BJ (cell line): ENCODE results near the gene RGS3. TPM values are rescaled to one million over a fixed set of nuclear protein-coding genes. Genes with fewer than 3 reads are reported as not detected.

Experiments
- CTCF ChIA-PET: fragments of 350-600 bp; formaldehyde crosslinking; extraction: SDS; loops from one replicate; lab custom pipeline; 2021; ENCODE audit warnings: antibody characterized with exemption, inconsistent platforms; lab: Yijun Ruan, JAX
- POLR2A ChIA-PET: fragments of 300-600 bp; sonication (Branson Sonifier 250); formaldehyde crosslinking; extraction: SDS; loops from one replicate; lab custom pipeline; 2021; ENCODE audit warnings: antibody characterized with exemption; lab: Charles Lee
- DNase-seq: peaks from one replicate; pipeline ENCODE4 v3.0.0-alpha.2; 2011; ENCODE audit warnings: low read depth
- H3K27me3 ChIP-seq: 2 replicates; pipeline ENCODE4 v1.6.0; 2011; ENCODE audit warnings: low read length; ENCODE audit not compliant: control insufficient read depth, insufficient read depth
- H3K36me3 ChIP-seq: 2 replicates; pipeline ENCODE4 v1.5.1; 2011; ENCODE audit warnings: low read length; ENCODE audit not compliant: control insufficient read depth, insufficient read depth
- H3K4me3 ChIP-seq: 2 replicates; pipeline ENCODE4 v1.5.1; 2011; ENCODE audit warnings: low read depth, mild to moderate bottlenecking, control low read depth, low read length
- CTCF ChIP-seq: IDR thresholded peaks from 2 replicates; pipeline ENCODE4 v1.5.1; 2011; ENCODE audit warnings: low read depth, mild to moderate bottlenecking, control low read depth, inconsistent platforms, low read length, moderate library complexity; ENCODE audit not compliant: insufficient read depth
- polyA plus RNA-seq: library from polyadenylated mRNA; depleted of rRNA; stranded (reverse); fragments of >200 nt; gene quantifications from 2 replicates; pipeline ENCODE4 v1.2.3, GENCODE V29; 2011

Gene RGS3
- polyA plus RNA-seq, 1 experiment, result 66.4 TPM

DNA sequence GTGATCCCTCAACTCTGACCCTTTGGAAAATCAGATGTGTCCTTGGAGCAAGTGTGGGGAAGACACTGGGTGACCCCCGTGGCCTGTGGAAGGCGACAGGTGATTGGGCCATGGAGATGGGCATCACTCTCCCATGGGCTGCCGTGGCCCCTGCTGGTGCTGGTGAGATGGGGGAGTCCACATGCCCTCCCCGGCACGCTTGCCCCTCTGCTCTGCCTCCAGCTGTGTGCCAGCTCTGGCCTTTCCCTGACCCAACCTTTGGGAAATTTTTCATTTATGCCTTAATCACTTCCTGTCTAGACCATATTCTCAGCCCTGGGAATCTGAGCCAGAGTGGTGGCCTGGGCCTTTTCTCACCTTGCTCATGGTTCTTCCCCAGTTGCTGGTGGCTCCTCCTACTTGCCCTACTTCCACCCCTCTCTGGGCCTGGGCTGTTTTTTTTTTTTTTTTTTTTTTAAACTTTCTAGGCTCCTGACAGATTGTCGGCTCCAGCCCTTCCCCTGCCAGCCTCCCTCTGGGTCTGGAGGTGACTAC lies 56.6 kb downstream of the RGS3 start:
- ChIA-PET CTCF (interaction anchor here (1.0 kb wide), 1 partner anchor 72 kb away, joined by 3 read pairs; no protein-coding TSS in a partner anchor), POLR2A (no interaction called here)
- no peak for DNase-seq
- Histone ChIP-seq H3K27me3 (no peaks in the 10 kb centered on the region), H3K36me3 (no peaks in the 10 kb centered on the region), H3K4me3 (no peak overlapping the region)
- no peak for TF ChIP-seq CTCF

DNA sequence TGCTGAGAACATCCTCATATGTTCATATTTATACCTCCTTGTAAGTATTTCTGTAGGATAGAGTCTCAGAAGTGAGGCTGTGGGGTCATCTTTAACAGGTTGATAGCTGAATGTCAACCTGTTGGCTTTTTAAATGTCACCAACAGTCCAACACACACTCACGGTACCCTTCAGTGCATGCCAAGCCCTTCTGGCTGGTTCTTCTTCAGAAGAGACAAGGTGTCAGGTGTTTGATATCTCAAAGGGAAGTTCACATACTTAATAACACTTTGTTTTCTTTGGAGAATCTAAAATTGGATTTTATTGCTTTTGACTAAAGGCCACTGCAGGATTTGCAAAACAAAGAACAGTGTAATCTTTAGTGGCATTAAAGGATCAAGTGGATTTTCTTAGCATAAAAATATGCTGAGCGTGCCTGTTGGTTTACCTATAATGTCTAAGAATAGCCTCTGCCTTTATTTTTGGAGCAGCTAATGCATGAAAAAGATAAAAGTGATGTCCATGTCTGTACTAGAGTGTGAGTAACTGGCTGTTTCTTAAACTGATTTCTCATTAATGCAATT lies 58.2 kb downstream of the RGS3 start:
- H3K27me3 ChIP-seq, result 0 out of 2 replicates have a peak, but pooled peaks cover 3% of the 10 kb centered on the region
- no peak for DNase-seq
- H3K4me3 ChIP-seq, result no peak overlapping the region
- ChIA-PET POLR2A (no interaction called here), CTCF (no interaction called here)
- no peaks in the 10 kb centered on the region for H3K36me3 ChIP-seq
- TF ChIP-seq CTCF, result no peak

DNA sequence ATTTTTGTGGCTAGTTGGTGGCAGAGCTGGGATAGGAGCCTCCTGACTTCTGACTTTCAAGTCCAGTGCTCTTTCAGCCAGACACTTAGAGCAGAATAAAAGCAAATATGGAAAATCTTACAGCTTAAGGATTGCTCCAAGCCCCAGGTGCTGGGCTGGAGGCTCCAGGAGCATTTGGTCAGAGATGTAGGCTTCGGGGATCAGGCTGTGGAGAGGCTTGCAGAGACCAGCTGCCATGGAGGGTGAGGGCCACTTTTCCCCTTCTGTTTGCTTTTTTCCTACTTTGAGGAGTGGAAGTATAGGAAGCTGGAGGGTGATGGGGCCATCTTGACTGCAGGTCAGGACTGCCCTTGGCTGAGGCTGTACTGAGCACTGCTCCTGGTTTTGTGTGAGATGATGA lies 58.9 kb downstream of the RGS3 start:
- no peak for DNase-seq
- TF ChIP-seq CTCF, result no peak
- ChIA-PET POLR2A (no interaction called here), CTCF (no interaction called here)
- Histone ChIP-seq H3K27me3 (peaks cover 3% of the 10 kb centered on the region; the same call in 1 of the 2 replicates), H3K4me3 (no peak overlapping the region), H3K36me3 (no peaks in the 10 kb centered on the region)

- TF ChIP-seq CTCF, result no peak
- DNase-seq, result no peak
- POLR2A ChIA-PET, result no interaction called here
- CTCF ChIA-PET, result interaction anchor here (1.0 to 1.6 kb wide), 2 partner anchors 9 to 15 kb away, joined by 3 to 5 read pairs; no protein-coding TSS in a partner anchor
- Histone ChIP-seq H3K27me3 (peaks cover 3% of the 10 kb centered on the region; the same call in 1 of the 2 replicates), H3K36me3 (no peaks in the 10 kb centered on the region), H3K4me3 (no peak overlapping the region)
Measured at GRCh38 chr9:113522858-113523257, 59.3 kb downstream of the RGS3 start.

DNA sequence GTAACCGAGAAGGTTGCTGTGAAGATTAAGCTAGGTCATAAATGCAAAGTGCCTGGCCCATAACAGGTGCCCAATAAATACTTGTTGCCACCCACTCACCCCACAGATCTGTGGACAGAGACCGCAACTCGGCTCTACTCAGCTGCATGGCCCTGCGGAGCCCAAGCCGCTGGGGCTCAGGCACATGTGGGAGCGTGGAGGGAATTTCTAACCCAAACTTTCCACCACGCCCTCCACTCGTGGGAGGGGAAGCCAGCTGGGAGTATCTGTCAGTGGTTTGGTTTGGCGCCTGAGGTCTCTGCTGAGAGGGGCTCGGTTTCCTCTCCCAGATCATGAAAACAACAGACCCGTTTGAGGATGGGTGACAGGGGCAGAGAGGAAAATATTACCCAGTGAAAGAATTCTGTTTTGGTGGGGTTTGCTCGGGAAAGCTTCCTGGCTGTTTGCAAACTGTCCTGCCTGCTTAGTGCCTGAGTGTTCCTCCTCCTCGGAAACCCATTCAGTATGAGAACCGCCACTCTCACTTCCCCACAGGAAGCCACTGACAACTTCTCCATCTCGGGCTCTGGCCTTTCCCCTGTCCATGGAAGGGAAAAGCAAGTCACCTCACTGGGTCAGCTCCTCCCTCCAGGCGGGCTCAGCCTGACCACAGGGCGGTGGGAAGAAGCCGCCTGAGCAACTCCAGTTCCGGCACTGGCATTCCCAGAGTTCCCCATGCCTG lies 60.1 kb downstream of the RGS3 start:
- CTCF ChIA-PET, result interaction anchor here (1.0 to 1.6 kb wide), 2 partner anchors 9 to 16 kb away, joined by 3 to 5 read pairs; no protein-coding TSS in a partner anchor
- H3K36me3 ChIP-seq, result no peaks in the 10 kb centered on the region
- no peak overlapping the region for H3K4me3 ChIP-seq
- peaks cover 3% of the 10 kb centered on the region; the same call in 1 of the 2 replicates for H3K27me3 ChIP-seq
- TF ChIP-seq CTCF, result no peak
- POLR2A ChIA-PET, result no interaction called here
- DNase-seq, result no peak
